IPS-20b (cell line): ENCODE measurements around the gene ROM1.
"Not testable (repeated sequence)": the region's sequence is repeated elsewhere in the genome, so short reads cannot be mapped to it uniquely, and the experiment has no call there.

ENCODE experiments used
- H3K27ac ChIP-seq: one replicate; pipeline ENCODE4 v1.5.1; 2013; ENCODE audit warnings: low read length
- H3K27me3 ChIP-seq: 2 replicates; pipeline ENCODE4 v1.6.1; 2013; ENCODE audit warnings: mild to moderate bottlenecking, low read length, inconsistent platforms; ENCODE audit not compliant: insufficient read depth
- H3K36me3 ChIP-seq: 2 replicates; pipeline ENCODE4 v1.6.1; 2013; ENCODE audit warnings: low read depth, mild to moderate bottlenecking, inconsistent platforms, low read length, moderate library complexity; ENCODE audit not compliant: insufficient read depth
- H3K4me1 ChIP-seq: 2 replicates; pipeline ENCODE4 v1.6.1; 2013; ENCODE audit warnings: mild to moderate bottlenecking, control low read depth, inconsistent platforms, low read length, moderate library complexity; ENCODE audit not compliant: insufficient read depth
- H3K4me3 ChIP-seq: 2 replicates; pipeline ENCODE4 v1.5.1; 2013; ENCODE audit warnings: mild to moderate bottlenecking, low read length, inconsistent platforms
- H3K9ac ChIP-seq: 2 replicates; pipeline ENCODE4 v1.6.1; 2013; ENCODE audit warnings: low read depth, mild to moderate bottlenecking, inconsistent platforms, low read length, moderate library complexity
- H3K9me3 ChIP-seq: 2 replicates; pipeline ENCODE4 v1.6.1; 2013; ENCODE audit warnings: mild to moderate bottlenecking, low read depth, low read length, inconsistent platforms; ENCODE audit not compliant: insufficient read depth

Gene ROM1

GRCh38 chr11:62612366-62613290 is at the start of gene ROM1, which contains the start of gene EML3:
ROM1 (plus strand) TSS chr11:62613257; CDS start chr11:62613282, 25 bp downstream.
EML3 (minus strand) TSS chr11:62612775; CDS start chr11:62612457, 318 bp downstream.
- Histone ChIP-seq H3K4me1 (no peaks in the 10 kb centered on the region; the same call in 1 of the 2 replicates), H3K27ac (no peak within 1 kb of the TSS), H3K4me3 (peak within 1 kb of the TSS; percentile 73), H3K36me3 (no peaks in the 10 kb centered on the region; the same call in 1 of the 2 replicates), H3K9me3 (no peaks in the 10 kb centered on the region), H3K9ac (peak within 1 kb of the TSS; percentile 63; the same call in 1 of the 2 replicates), H3K27me3 (peaks cover 13% of the 10 kb centered on the region)

- no peak overlapping the region for H3K27ac ChIP-seq
- peaks cover 19% of the 10 kb centered on the region for H3K4me1 ChIP-seq
Observed at GRCh38 chr11:62565100-62565802, 47.8 kb upstream of the ROM1 start.

GRCh38 chr11:62566247-62566646 is 46.8 kb upstream of the ROM1 start:
- Histone ChIP-seq H3K9me3 (no peaks in the 10 kb centered on the region), H3K36me3 (peaks cover 87% of the 10 kb centered on the region), H3K4me3 (no peak overlapping the region), H3K4me1 (peaks cover 11% of the 10 kb centered on the region; the same call in 1 of the 2 replicates), H3K27me3 (no peaks in the 10 kb centered on the region), H3K27ac (no peak overlapping the region), H3K9ac (no peak overlapping the region)

More at GRCh38 chr11:62565100-62565802, 47.8 kb upstream of the ROM1 start:
- Histone ChIP-seq H3K36me3 (peaks cover 87% of the 10 kb centered on the region), H3K9ac (no peak overlapping the region), H3K27me3 (no peaks in the 10 kb centered on the region), H3K9me3 (no peaks in the 10 kb centered on the region), H3K4me3 (no peak overlapping the region)

DNA sequence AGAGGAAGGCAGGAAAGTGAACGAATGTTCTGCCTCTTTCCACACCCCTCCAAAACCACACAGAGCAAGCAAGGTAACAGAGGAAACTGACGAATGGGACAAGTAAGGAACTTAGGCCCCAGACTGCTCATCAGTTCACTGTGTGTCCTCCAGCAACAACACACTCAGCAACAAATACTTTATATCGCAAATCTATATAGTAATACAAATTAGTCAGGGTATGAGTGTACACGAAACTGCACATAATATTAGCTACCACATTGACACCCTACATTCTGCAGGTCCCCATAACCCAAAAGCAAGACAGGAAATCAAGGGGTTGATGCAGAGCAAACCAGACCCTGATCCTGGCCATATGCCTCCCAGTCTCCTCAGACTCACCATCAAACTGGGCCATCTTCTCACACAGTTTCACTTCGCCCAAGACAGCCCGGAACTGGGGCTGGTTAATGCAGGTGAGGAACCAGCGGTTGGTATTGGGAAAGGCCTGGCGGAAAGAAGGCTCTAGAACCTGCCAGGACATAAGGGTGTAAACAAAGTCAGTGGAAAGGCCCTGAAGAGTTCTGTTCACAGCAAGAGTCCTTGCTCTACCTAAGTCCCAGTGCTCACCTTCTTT is 45.9 kb upstream of the ROM1 start:
- no peaks in the 10 kb centered on the region for H3K27me3 ChIP-seq
- H3K27ac ChIP-seq = no peak overlapping the region
- H3K4me1 ChIP-seq = peaks cover 12% of the 10 kb centered on the region; the same call in 1 of the 2 replicates
- H3K4me3 ChIP-seq = no peak overlapping the region
- no peak overlapping the region for H3K9ac ChIP-seq
- peaks cover 93% of the 10 kb centered on the region for H3K36me3 ChIP-seq
- H3K9me3 ChIP-seq = no peaks in the 10 kb centered on the region

- H3K4me1 ChIP-seq = peaks cover 11% of the 10 kb centered on the region; the same call in 1 of the 2 replicates
- H3K27ac ChIP-seq = no peak overlapping the region
- peaks cover 80% of the 10 kb centered on the region for H3K36me3 ChIP-seq
- no peaks in the 10 kb centered on the region for H3K27me3 ChIP-seq
- no peak overlapping the region for H3K4me3 ChIP-seq
- no peak overlapping the region for H3K9ac ChIP-seq
- no peaks in the 10 kb centered on the region for H3K9me3 ChIP-seq
Observed at GRCh38 chr11:62569611-62570010, 43.4 kb upstream of the ROM1 start.

- not testable (repeated sequence) for H3K27ac ChIP-seq, H3K27me3 ChIP-seq, H3K9me3 ChIP-seq, H3K9ac ChIP-seq
- peaks cover 15% of the 10 kb centered on the region; the same call in 1 of the 2 replicates for H3K4me1 ChIP-seq
- H3K4me3 ChIP-seq = peak overlapping the region; percentile 99; the same call in 1 of the 2 replicates
- peaks cover 71% of the 10 kb centered on the region for H3K36me3 ChIP-seq
Observed at GRCh38 chr11:62570903-62571302, 42.2 kb upstream of the ROM1 start.

- Histone ChIP-seq H3K4me3 (peak overlapping the region; percentile 99), H3K9ac (peak overlapping the region; percentile 99; the same call in 1 of the 2 replicates), H3K36me3 (peaks cover 71% of the 10 kb centered on the region), H3K4me1 (peaks cover 15% of the 10 kb centered on the region; the same call in 1 of the 2 replicates)
- not testable (repeated sequence) for H3K27me3 ChIP-seq, H3K27ac ChIP-seq, H3K9me3 ChIP-seq
Observed at GRCh38 chr11:62571493-62571892, 41.6 kb upstream of the ROM1 start.

GRCh38 chr11:62572431-62572830 is 40.6 kb upstream of the ROM1 start:
- H3K4me3 ChIP-seq = peak overlapping the region; percentile 99
- no peaks in the 10 kb centered on the region for H3K27me3 ChIP-seq
- peak overlapping the region; percentile 99 for H3K9ac ChIP-seq
- H3K9me3 ChIP-seq = no peaks in the 10 kb centered on the region
- peaks cover 15% of the 10 kb centered on the region; the same call in 1 of the 2 replicates for H3K4me1 ChIP-seq
- H3K36me3 ChIP-seq = peaks cover 71% of the 10 kb centered on the region
- no peak overlapping the region for H3K27ac ChIP-seq

DNA sequence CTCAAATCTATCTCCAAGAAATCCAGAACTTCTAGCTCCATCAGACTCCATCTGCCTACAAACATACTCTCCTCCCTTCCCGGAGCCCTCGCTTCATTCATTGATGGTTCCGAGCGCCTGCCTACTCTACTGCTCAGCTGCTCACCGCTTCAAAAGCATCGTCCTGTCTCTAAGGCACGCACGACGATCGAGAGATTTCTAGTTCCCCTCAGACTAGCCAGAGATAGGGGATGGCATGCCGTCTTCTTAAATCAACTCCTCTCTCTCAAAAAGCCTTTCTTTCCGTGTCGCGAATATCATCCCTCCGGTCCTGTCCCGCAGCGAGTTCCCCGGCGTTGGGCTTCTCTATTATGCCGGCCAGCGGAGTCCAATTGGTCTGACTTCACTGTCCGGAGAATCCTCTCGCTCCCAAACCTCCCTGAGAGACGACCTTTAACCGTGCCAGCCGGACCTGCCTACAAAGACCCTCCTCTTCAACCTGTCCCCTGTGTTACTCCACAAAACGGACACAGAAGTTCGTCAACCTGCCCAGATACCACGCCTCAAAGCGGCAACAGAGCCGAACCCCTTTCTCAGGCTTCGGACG is 40.0 kb upstream of the ROM1 start:
- Histone ChIP-seq H3K4me1 (peaks cover 15% of the 10 kb centered on the region; the same call in 1 of the 2 replicates), H3K27me3 (no peaks in the 10 kb centered on the region), H3K36me3 (peaks cover 72% of the 10 kb centered on the region), H3K9ac (peak overlapping the region; percentile 99), H3K27ac (peak overlapping the region; percentile 62), H3K9me3 (no peaks in the 10 kb centered on the region), H3K4me3 (peak overlapping the region; percentile 99)

DNA sequence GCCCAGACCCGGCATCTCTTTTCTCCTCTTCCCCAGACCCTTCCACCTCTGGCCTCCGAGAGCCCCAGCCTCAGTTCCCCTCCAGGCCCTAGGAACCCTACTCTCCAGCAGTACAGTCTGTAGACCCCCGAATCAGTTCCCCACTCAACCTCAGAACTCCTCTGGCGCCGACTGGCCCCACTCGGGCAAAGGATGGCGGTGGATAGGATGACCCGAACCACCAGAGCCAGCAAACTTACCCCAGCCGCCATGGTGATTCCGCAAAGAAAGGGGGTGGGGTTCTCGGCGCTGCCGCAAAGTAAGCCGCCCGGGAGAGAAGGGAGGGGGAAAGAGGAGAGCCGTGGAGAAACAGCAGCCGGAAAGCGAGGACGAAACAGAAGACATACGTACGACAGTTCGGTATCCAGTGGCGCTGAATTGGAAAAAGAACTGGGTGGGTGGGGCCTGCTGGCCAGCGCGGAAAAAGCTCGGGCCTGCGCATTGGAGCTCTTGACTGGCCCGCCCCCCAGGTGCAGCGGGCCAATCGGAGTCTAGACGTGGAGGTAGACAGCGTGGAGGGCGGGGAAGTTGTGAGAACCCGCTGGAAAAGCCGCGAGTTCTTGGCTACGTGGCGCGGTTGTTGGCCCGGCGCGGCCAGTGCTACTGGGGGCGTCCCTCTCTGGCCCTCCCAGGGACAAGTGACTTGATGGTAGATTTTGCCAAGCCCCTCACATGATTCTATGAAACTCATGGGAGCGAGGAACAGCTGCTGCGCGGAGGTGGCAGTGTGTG is 39.3 kb upstream of the ROM1 start, which contains the start of gene EEF1G:
TSS of gene EEF1G (minus strand) at position 300 of the 771 bp plus-strand sequence. CDS start at position 251, 49 bp downstream.
- Histone ChIP-seq H3K27ac (peak within 1 kb of the TSS; percentile 62), H3K4me3 (peak within 1 kb of the TSS; percentile 99), H3K36me3 (peaks cover 73% of the 10 kb centered on the region), H3K9ac (peak within 1 kb of the TSS; percentile 99), H3K27me3 (no peaks in the 10 kb centered on the region), H3K9me3 (no peaks in the 10 kb centered on the region), H3K4me1 (peaks cover 15% of the 10 kb centered on the region; the same call in 1 of the 2 replicates)
